ENCODE results near the gene DFFB.

The DFFB gene

GRCh38 chr1:3879099-3879498 is 21.8 kb downstream of the DFFB start:
- no peak for DNase-seq

- DNase-seq = no peak
Observed at GRCh38 chr1:3879787-3880428, 22.6 kb downstream of the DFFB start.

GRCh38 chr1:3880429-3881192 is 23.3 kb downstream of the DFFB start:
- DNase-seq = no peak

GRCh38 chr1:3881193-3881480 is 23.9 kb downstream of the DFFB start:
- DNase-seq = no peak

- DNase-seq = no peak
Observed at GRCh38 chr1:3883194-3883925, 26.1 kb downstream of the DFFB start.

- no peak for DNase-seq
Observed at GRCh38 chr1:3884966-3885365, 27.7 kb downstream of the DFFB start.

- no peak for DNase-seq
Observed at GRCh38 chr1:3885611-3886010, 28.3 kb downstream of the DFFB start.

GRCh38 chr1:3886106-3886670 is 28.9 kb downstream of the DFFB start:
- no peak for DNase-seq

GRCh38 chr1:3886691-3887090 is 29.4 kb downstream of the DFFB start:
- no peak for DNase-seq

- no peak for DNase-seq
Observed at GRCh38 chr1:3888301-3888700, 31.0 kb downstream of the DFFB start.

- DNase-seq = no peak
Observed at GRCh38 chr1:3889936-3890335, 32.7 kb downstream of the DFFB start.

- no peak for DNase-seq
Observed at GRCh38 chr1:3890389-3891328, 33.4 kb downstream of the DFFB start.

- DNase-seq = no peak
Observed at GRCh38 chr1:3891329-3891865, 34.1 kb downstream of the DFFB start.

GRCh38 chr1:3892748-3893147 is 35.5 kb downstream of the DFFB start:
- DNase-seq = no peak

- no peak for DNase-seq
Observed at GRCh38 chr1:3893190-3893589, 35.9 kb downstream of the DFFB start.

- DNase-seq = no peak
Observed at GRCh38 chr1:3894626-3895278, 37.5 kb downstream of the DFFB start.

GRCh38 chr1:3895279-3895950 is 38.1 kb downstream of the DFFB start:
- no peak for DNase-seq

- no peak for DNase-seq
Observed at GRCh38 chr1:3895951-3896325, 38.7 kb downstream of the DFFB start.

- no peak for DNase-seq
Observed at GRCh38 chr1:3896396-3897000, 39.2 kb downstream of the DFFB start.

- no peak for DNase-seq
Observed at GRCh38 chr1:3898475-3898735, 41.1 kb downstream of the DFFB start.
